ENCODE data around the gene SEC16B. TPM values are rescaled to one million over a fixed set of nuclear protein-coding genes. Genes with fewer than 3 reads are reported as not detected.

SEC16B gene
- total RNA-seq, 1 donor from 2014 or later, result 1.4 TPM

- no peak for ATAC-seq
Observed at GRCh38 chr1:177976596-177976995, 6.7 kb upstream of the SEC16B start.

DNA sequence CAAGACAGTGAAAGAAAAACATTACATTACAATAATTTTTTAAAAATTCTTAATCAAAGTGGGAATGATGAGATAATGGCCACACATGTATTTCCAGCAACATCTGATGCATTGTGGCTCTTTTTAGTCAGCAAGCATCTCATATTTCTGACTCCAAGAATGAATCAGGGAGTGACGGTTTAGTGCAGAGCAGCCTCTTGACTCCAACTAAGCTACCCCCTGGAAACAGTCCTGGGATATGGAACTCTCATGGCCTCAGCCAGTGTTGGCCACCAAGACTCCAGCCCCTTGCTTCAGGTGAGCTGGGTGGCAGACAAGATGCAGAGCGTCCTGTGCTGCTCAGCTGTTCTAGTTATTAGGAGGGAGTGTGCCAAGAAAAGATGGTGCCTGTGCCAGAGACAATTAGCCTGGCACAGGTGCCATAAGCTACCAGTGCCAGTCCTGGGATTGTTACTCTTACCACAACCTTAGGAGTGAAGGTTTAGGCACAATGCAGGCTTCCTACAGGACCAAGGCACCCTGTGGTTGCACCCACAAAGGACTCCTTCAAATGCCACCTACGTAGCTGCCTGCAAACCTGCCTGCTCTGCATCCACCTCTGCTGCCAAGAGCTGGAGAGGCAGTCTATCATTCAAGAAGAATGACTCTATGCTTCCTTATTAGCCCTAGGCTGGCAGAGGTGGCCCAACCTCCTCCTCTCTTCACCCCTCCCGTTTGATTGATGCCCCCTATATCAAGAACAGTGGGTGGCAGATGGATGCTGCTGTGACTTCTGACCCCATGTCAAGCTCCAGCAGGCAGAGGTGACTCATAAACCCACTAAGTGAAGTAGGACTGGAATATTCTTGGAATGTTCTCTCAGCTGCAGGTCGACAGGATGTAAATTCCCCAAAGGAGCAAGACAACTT, 6.0 kb upstream of the SEC16B start:
- ATAC-seq, result peak; percentile 43

DNA sequence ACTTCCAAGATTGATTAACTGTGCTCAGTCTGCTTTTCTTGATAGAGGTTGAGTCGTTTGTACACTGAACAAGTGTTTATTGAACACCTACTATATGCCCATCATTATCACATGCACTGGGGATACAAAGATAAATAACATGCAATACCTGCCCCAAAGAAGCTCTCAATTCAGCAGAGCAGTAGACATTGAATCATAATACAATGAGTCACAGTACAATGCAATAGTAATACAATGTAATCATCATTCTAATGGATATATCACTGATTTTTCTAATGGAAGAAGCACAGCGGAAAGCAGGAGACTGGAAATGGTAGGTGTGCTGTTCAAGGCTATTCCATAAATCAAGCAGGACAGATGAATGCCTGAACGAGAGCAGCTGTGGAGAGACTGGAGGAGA, 3.7 kb upstream of the SEC16B start:
- no peak for ATAC-seq

DNA sequence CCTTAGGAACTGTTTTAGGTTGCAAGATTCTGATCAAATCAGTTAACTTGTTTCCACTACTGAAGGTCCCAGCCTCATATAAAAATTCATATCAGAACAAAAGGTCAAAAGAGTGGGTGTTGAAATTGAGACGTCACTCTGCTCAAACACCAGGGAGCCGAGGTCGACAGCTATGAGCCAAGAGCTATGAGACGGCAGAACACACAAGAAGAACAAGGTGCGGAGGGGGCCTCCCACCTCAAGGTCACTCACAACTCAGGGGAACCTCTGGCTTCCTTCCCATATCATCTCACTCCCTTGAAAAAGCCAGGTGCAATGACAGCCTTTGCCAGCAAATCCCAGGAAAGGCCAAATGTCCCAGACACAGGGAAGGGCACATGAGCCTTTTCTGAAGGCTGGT, 749 bp downstream of the SEC16B start:
- no peak for ATAC-seq

DNA sequence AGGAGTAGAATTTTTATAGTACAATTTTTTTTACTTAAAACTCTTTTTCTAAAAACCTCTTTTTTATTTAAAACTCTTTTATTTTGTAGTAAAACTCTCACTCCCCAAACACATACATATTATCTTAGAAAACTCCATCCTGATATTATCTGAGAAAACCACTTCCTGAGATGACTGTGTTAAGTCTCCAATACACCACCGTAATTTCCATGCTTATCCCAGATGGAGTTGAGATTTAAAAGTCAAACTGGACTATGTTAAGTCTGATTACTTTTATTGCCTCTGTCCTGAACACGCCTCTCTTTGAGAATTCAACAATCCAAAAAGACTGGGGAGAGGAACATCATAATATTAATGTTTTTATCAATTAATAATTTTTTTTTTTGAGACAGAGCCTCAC, 3.7 kb downstream of the SEC16B start:
- ATAC-seq, result no peak

DNA sequence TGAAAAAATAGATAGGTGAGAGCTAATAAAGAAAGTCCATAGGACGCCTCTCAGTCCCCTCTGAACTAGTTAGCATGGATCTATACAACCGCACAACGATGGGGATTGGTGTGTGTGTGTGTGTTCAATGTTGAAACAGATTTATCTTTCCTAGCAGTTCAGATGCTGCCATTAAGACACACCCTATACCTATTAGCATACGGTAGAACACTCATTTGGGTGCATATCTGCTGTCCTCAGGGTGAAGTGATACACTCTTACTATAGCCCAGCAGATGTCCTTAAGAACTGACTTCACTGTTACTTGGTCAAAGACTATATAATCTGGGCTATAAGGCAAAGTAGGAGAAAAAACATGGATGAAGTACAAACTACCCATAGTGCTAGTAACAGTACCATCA, 4.6 kb downstream of the SEC16B start:
- no peak for ATAC-seq

- ATAC-seq, result no peak
Observed at GRCh38 chr1:177964336-177964735, 5.5 kb downstream of the SEC16B start.

GRCh38 chr1:177960939-177961622, 8.8 kb downstream of the SEC16B start:
- no peak for ATAC-seq

DNA sequence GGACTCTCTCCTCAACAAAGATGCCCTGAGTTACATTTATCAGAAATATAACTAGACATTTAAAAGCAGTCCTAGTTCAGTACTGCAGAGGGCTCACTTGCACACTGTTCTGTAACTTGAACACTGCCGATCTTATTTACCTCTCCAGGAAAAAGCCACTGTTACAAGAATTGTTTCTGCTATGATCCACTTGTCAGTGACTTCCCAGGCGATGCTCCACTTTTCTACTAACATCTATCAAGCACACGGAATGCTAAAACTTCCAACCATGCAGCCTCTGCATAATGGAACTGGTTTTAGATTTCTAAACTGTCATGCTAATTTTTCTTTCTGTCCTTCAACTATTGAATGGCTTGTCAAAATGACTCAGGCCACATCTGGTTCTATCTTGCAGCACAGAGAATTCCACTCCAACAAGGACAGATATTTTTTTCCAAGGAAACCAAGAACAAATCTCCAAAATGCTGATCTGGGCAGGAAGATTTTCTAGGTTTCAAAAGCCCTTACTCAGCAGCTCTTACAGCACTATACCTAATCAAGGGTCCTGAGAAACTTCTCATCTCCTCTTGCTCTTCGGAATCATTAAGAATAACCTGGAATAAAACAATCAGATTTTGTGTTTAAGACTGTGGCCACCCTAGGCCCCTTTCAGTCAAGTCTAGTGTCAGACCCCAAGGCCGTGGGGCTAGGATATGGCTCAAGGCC, 9.9 kb downstream of the SEC16B start:
- ATAC-seq, result peak; percentile 50

GRCh38 chr1:177958092-177958491, 11.8 kb downstream of the SEC16B start:
- no peak for ATAC-seq

DNA sequence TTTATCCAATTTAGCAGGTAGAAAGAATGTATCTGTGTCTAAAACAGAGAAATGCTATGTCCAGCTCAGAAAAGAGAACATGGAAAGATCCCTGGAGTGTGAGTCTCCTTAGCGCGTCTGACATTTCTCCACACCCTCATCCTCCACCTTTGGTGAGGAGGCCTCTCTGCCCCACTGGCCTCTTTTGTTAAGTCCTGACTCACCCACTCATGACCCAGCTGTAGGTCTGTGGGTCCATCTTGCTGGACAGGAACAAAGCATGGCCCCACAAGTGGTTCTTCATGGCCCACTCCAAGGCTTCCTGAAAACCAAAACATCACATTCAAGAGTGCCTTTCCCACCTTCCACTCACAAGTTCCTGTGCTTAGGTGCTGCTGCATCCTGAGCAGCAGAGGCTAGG, 15.8 kb downstream of the SEC16B start:
- ATAC-seq, result no peak

DNA sequence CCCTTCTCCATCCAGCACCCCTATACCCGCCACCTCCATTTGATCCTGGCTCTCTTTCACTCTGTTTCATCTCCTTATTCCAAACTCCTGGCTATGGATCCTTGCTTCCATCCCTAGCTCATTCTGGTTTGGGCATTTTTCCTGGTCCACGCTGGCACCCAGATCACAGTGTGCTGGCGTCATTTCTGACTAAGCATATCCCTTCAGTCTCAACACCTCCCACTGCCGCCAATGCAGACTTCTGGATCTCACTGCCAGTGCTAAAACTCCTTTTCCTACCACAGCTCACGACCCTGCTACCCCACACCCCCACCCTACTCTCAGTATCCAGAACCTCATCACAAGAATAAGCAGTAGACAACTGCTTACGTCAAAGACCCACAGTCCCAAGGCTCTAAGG, 16.3 kb downstream of the SEC16B start:
- ATAC-seq, result no peak

GRCh38 chr1:177952691-177953090, 17.2 kb downstream of the SEC16B start:
- no peak for ATAC-seq

GRCh38 chr1:177952249-177952648, 17.6 kb downstream of the SEC16B start:
- no peak for ATAC-seq

DNA sequence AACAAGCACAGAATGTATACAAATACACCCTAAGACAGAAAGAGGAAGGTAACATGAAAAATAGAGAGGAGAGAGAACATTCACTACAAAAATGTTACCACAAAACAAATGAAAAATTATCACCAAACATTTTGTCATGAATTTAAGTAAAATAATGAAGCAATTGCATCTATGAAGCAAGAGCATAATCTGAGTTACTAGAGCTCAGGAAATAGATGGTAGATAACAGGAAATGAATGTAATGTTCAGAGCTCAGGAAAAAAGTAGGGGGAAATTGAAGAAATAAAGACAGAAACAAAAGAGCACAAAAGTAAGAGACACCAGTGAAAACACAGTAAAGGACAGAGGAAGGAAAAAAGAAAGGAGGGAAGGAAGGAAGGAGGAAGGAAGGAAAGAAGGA, 19.4 kb downstream of the SEC16B start:
- no peak for ATAC-seq

- peak; percentile 72 for ATAC-seq
Observed at GRCh38 chr1:177948336-177948972, 21.4 kb downstream of the SEC16B start.

DNA sequence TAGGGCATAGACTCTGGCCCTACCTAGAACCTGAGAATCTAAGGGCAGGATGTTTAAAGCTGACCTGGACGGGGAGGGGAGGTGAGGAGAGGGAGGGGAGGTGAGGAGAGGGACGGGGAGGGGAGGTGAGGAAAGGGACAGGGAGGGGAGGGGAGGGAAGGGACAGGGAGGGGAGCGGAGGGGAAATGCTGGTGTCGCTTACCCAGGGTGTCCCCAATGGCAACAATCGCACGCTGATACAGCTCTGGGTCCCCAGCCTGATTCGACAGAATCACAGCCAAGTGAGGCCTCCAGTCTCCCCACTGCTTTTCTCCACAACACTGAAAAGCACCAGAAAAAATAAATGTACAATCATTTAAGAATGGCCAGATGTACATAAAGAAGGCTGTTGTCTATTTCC, 22.2 kb downstream of the SEC16B start:
- ATAC-seq, result no peak

- peak; percentile 86 for ATAC-seq
Observed at GRCh38 chr1:177945943-177946650, 23.8 kb downstream of the SEC16B start.

- no peak for ATAC-seq
Observed at GRCh38 chr1:177944016-177944949, 25.6 kb downstream of the SEC16B start.

DNA sequence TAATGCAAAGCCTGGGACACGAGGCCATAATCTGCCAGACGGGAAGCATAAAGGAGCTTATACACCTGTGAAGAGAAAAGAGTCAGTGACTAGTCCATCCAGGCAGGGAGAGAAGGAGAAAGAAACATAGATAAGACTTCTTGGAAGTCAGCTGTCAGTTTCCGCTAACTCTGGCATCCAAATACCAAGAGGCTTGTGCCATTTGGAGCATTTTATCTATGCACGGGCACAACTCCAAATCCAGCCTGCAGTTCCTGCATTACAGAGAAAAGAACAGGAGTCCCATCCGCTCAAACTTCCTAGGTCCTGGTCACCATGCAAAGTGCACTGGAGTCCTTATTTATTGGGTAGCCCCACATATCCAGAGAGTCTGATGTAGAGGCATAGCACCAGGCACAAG, 27.9 kb downstream of the SEC16B start:
- no peak for ATAC-seq

DNA sequence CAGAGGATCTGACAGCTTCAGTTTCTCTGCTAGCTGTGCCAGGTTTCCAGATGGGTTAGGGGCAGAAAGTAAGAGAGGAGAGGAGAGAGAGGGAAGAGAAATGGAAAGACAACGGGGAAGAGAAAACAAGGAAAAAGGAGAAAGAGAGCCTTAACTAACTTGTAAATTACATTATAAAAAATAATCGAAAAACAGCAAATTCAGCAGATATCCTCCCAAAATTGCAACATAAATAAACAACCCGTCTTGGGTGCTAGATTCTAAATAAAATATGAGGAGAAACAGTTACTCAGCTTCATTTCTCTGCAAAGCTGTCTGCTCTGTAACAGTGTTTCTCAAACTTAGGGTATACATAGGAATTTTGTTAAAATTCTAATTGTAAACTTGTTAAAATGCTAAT, 29.2 kb downstream of the SEC16B start:
- no peak for ATAC-seq

Data from esophagus mucosa (tissue), 1 donor.